Right hindlimb (tissue), 1 donor: ENCODE results near the gene C3orf22.

Experiments
- DNase-seq: peaks from one replicate; pipeline ENCODE4 v3.0.0-alpha.2; 2018

C3orf22 gene

DNA sequence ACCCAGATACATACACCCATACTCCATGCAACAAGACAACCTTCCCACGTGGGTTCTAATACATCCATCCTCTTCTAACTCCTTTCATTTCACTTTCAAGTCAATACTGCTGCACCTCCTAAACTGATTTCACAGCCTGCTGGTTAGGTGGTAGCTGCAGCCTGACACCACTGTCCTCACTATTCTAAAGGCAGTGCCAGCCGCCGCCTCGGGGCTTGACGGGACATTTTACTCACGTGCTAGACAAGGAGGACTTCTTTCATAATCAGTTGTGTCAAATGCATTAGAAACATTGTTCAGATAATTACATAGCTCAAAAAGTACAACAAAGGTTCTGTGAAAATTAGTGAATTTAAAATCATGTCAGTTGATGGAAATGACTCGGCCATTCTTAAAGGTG is 47.4 kb downstream of the C3orf22 start:
- DNase-seq: no peak

DNA sequence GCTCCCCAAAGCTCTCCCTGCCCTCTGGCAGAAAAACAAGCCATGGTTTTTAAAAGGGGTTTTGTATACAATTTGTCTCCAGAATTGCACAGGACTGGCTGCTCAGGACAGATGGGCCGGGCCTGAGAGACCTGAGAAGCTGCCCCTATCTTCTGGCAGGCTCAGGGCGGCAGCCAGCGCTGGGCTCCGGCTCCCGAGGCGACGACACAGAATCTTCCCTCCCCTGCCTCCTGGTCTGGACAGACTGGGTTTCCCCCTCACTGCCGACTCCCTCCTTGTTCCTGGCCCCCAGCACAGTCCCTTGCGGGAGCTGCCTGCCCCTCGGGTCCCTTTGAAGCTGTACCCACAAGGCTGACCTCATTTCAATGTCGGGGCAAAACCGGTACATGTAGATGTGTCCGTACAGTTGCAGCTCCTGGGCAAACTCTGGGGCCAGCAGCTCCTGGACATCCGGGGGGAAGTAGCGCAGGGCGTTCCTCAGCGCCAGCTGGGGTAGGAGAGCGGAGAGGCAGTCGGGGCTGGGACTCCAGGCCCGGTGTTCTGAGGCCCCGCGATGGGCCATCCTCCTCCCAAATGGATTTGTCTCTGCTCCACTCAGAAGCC is 48.3 kb downstream of the C3orf22 start:
- no peak for DNase-seq

DNA sequence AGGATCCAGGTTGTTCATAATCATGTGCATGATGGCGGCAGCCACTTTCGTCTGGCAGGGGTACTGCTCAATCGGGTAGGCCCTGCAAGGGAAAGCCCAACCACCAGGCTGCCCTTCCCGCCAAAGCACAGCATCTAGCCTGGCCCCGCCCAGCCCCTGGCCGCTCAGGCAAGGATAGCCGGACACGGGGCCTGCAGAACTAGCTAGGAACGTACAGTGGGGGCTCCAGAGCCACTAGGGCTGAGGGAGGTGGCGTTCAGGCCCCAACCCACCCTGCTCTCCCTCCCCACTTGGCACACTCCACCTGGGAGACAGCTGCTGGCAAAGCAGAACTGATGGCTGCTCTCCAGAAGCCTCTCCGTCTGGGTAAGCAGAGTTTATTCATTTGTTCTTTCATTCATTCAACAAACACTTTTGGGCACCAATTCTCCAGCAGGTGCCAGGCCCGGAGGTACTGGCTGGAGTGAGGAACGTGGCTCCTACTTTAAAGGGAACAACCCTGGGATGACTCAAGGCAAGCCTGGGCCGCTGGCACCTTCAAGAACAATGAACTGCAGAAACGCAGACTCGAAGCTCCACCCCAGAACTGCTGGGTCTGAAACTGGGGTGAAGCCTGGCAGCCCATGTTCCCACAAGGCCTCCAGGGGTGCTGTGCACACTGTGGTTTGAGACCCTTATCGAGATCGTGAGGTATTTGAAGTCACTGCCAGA is 49.0 kb downstream of the C3orf22 start:
- no peak for DNase-seq

DNA sequence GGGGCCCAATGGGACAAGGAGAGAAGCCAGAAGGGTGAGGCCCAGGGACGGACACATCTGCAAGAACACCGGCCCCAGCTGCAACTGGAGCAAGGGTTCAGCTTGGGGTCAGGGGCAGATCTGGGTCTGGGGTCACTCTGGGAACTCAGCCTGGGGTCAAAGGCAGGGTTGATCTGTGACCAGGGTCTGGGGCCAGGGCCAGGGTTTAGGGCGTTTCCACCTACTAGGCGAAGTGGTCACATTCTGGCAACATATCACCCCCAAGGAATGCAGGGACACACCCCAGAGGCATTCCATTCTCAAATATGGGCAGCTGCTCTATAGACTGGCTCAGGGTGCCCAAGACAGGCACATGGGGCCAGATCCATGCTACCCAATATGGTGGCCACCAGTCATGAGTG is 50.2 kb downstream of the C3orf22 start:
- no peak for DNase-seq

DNA sequence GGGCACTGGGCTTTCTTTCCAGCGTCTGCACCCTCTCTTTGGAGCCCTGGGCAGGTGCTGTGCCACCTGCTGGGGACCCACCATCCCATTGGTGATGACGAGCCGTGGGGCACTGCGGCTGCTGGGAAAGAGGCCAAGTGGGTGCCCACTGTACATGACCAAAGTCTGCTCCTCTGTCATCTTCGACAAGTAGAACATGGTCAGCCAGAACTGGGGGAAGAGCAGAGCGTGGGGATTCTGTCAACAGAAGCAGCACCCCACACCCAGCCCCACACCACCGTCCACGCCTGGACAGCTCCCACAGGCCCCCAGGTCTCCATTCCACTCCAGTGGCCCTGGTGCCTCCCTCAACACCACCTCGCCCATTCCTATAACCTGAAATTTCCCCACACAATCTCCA is 50.8 kb downstream of the C3orf22 start:
- no peak for DNase-seq

DNA sequence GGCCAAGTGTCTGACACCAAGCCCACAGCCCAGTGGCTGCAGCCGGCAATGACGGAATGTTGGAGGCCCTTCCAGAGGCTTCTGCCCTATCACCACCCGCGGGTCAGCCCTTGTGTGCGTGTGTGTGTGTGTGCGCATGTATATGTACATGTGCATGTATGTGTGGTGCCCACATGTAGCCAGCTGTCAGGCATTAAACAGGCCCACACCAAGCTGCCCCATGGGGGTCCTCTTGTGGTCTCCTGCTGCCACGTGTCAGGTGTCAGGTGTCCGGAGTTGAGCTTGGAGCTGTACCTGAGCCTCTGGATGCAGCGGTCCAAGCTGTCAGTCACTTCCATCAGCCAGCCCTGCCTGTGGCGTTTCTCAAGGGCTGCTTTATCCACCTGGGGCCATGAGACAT is 55.0 kb downstream of the C3orf22 start:
- no peak for DNase-seq

DNA sequence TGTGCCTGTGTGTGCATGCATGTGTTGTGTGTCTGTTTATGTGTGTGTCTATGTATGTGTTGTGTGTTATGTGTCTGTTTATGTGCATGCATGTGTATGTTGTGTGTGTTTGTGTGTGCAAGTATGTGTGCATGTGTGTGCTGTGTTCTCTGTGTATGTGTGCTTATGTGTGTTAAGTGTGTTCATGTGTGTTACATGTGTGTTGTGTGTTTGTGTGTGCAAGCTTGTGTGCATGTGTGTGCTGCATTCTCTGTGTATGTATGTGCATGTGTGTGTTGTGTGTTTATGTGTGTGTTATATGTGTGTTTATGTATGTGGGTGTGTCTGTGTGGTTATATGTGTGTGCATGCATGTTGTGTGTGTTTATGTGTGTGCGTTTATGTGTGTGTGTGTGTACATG is 56.1 kb downstream of the C3orf22 start:
- no peak for DNase-seq

DNA sequence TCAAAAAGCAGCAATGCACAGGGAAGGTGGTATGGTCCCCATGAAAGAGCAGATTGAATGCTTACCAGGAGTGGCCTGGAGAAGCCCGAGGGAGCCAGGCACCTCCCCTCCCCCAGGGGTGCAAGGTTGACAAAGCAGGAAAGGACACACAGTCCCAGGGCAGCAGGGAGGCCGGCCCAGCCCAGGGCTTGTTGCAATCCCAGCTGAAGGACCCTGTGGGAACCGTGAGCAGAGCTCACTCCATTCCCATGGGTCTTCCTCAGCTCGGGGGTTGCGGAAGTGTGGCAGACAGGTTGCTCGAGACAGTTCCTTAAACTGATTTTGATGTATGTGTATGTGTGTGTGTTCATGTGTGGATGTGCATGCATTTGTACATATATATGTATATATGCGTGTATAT is 57.0 kb downstream of the C3orf22 start:
- no peak for DNase-seq

DNA sequence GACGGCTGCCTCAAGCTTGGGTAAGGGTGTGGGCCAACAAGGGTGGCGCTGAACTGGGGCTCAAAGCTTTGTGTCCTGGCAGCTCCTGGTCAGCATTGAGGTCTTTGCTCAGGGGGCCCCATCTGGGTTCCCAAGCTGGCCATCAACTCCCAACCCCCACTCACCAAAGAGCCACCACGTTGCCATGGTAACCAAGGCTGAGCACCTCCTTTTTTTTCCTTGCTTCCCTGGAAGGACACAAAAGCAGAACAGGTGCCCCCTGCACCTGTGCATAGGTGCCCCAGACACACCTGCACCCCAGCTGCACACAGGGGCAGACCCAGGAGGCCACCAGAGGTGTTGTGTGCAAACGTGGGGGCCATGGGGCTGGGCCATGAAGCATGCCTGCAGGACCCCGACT is 57.7 kb downstream of the C3orf22 start:
- no peak for DNase-seq

DNA sequence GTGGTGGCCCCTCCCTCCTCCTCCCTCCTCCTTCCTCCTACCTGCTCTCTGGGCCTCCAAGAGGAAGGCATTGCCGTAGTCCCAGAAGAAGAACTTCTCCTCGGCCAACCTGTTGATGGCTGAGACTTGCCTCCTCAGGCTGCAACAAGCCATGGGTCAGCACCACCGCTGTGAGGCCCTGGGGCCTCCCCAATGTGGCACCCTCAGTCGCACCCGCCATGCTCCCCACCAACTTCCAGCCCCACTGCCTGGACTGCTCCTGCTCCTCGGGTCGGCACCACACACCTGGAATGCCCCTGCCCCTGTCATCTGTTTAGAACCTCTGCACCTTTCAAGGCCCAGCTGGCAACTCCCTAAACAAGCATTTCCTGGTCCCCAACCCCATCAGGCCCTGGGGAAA is 58.7 kb downstream of the C3orf22 start:
- DNase-seq: no peak
